A673 (cell line): ENCODE data around the gene MORN4. TPM values are rescaled to one million over a fixed set of nuclear protein-coding genes. Genes with fewer than 3 reads are reported as not detected.

Source experiments
- BruUV-seq: library from RNA; stranded (reverse); fragments of 400-500 nt; replicated peaks from 2 replicates; lab custom pipeline; 2021; lab: Mats Ljungman, UMichigan
- CTCF ChIA-PET: fragments of 300-600 bp; sonication (Branson Sonifier 250); formaldehyde crosslinking; loops from one replicate; lab custom pipeline; 2022; ENCODE audit warnings: antibody characterized with exemption; lab: Charles Lee
- POLR2A ChIA-PET: fragments of 300-600 bp; sonication (Branson Sonifier 250); formaldehyde crosslinking; loops from one replicate; lab custom pipeline; 2022; ENCODE audit warnings: antibody characterized with exemption; ENCODE audit not compliant: low non-redundant PET; lab: Charles Lee
- DNase-seq: peaks from one replicate; pipeline ENCODE4 v3.0.0-alpha.2; 2015; ENCODE audit warnings: low spot score
- H3K27ac ChIP-seq: fragments of 200-600 bp; sonication (generic); 2 replicates; pipeline ENCODE4 v1.5.1; 2016; ENCODE audit warnings: mixed run types, low read depth, mild to moderate bottlenecking, mixed read lengths, antibody characterized with exemption, low read length; ENCODE audit not compliant: poor library complexity, severe bottlenecking
- H3K27me3 ChIP-seq: fragments of 200-600 bp; sonication (generic); replicated peaks from 2 replicates; pipeline ENCODE4 v1.6.1; 2017; ENCODE audit warnings: mixed run types, low read depth, mild to moderate bottlenecking, mixed read lengths, antibody characterized with exemption, low read length; ENCODE audit not compliant: insufficient read depth, poor library complexity
- H3K36me3 ChIP-seq: fragments of 200-600 bp; sonication (generic); 2 replicates; pipeline ENCODE4 v1.6.1; 2016; ENCODE audit warnings: mixed run types, mild to moderate bottlenecking, mixed read lengths, antibody characterized with exemption, low read length; ENCODE audit not compliant: insufficient read depth, poor library complexity, severe bottlenecking
- H3K4me1 ChIP-seq: fragments of 200-600 bp; sonication (generic); 2 replicates; pipeline ENCODE4 v1.6.1; 2017; ENCODE audit warnings: mixed run types, mild to moderate bottlenecking, mixed read lengths, antibody characterized with exemption, low read length; ENCODE audit not compliant: insufficient read depth, poor library complexity, severe bottlenecking
- H3K4me3 ChIP-seq: fragments of 200-600 bp; sonication (generic); 2 replicates; pipeline ENCODE4 v1.5.1; 2016; ENCODE audit warnings: low read depth, mixed run types, mild to moderate bottlenecking, mixed read lengths, low read length; ENCODE audit not compliant: poor library complexity, severe bottlenecking
- H3K9me3 ChIP-seq: fragments of 200-600 bp; sonication (generic); 2 replicates; pipeline ENCODE4 v1.6.1; 2016; ENCODE audit warnings: mixed run types, low read depth, mild to moderate bottlenecking, mixed read lengths, antibody characterized with exemption, low read length; ENCODE audit not compliant: poor library complexity, severe bottlenecking
- CTCF ChIP-seq: fragments of 300-800, 200-600 bp; sonication (generic); conservative IDR thresholded peaks from 2 replicates; pipeline ENCODE4 v1.5.1; 2017; ENCODE audit warnings: low read depth, mild to moderate bottlenecking, antibody characterized with exemption, low read length, moderate library complexity, mixed read lengths
- EZH2 ChIP-seq: fragments of 200-600 bp; sonication (generic); IDR thresholded peaks from 2 replicates; pipeline ENCODE4 v1.6.1; 2017; ENCODE audit warnings: borderline replicate concordance, low read depth, mild to moderate bottlenecking, mixed read lengths, antibody characterized with exemption, low read length; ENCODE audit not compliant: poor library complexity, severe bottlenecking
- intact Hi-C: fragments of 100-400 bp; cut with micrococcal nuclease; formaldehyde crosslinking; loops from one replicate; pipeline ENCODE4 v1.10.0; 2022; ENCODE audit not compliant: unreplicated experiment
- total RNA-seq: library from RNA; stranded (reverse); gene quantifications from 2 replicates; pipeline ENCODE4 v1.2.3, GENCODE V29; 2021

Gene MORN4
- total RNA-seq, 1 experiment from 2014 or later = 8.4 TPM

GRCh38 chr10:97564776-97565175 is 68.5 kb downstream of the MORN4 start:
- ChIA-PET CTCF (no interaction called here), POLR2A (no interaction called here)
- no peaks in the 10 kb centered on the region for H3K9me3 ChIP-seq
- H3K27ac ChIP-seq = no peak overlapping the region
- H3K27me3 ChIP-seq = no peaks in the 10 kb centered on the region
- no TSS peak for BruUV-seq
- intact Hi-C loops = no loop called here
- no peak overlapping the region for H3K4me3 ChIP-seq
- H3K4me1 ChIP-seq = no peaks in the 10 kb centered on the region
- TF ChIP-seq EZH2 (no peak), CTCF (no peak)
- no peaks in the 10 kb centered on the region for H3K36me3 ChIP-seq
- no peak for DNase-seq

Other genes with a start within 250 kb of the MORN4 start
- 68.6 and 86.2 TPM in 2 replicates for gene RRP12, start 232.2 kb downstream of the MORN4 start, total RNA-seq
- gene PGAM1, start 207.3 kb downstream of the MORN4 start, total RNA-seq = 603 and 668 TPM in 2 replicates
- 52.7 and 56.4 TPM in 2 replicates for gene EXOSC1, start 187.5 kb downstream of the MORN4 start, total RNA-seq
- 44.8 and 49.2 TPM in 2 replicates for gene ZDHHC16, start 187.3 kb downstream of the MORN4 start, total RNA-seq
- 70.6 and 72.5 TPM in 2 replicates for gene MMS19, start 135.1 kb downstream of the MORN4 start, total RNA-seq
- gene UBTD1, start 134.6 kb downstream of the MORN4 start, total RNA-seq = 3.1 and 4.2 TPM in 2 replicates
- gene ANKRD2, start 60.7 kb downstream of the MORN4 start, total RNA-seq = not detected in 2 replicates
- gene HOGA1, start 49.1 kb downstream of the MORN4 start, total RNA-seq = not detected in 2 replicates
- not detected in 2 replicates for gene C10orf62, start 43.8 kb downstream of the MORN4 start, total RNA-seq
- gene PI4K2A, start 7.2 kb upstream of the MORN4 start, total RNA-seq = 21.3 and 23.6 TPM in 2 replicates
- gene AVPI1, start 53.7 kb upstream of the MORN4 start, total RNA-seq = 2.4 and 2.6 TPM in 2 replicates
- gene MARVELD1, start 80.2 kb upstream of the MORN4 start, total RNA-seq = 26.6 and 30.1 TPM in 2 replicates
- 26.8 and 31.7 TPM in 2 replicates for gene ZFYVE27, start 103.6 kb upstream of the MORN4 start, total RNA-seq
- gene SFRP5, start 138.5 kb upstream of the MORN4 start, total RNA-seq = not detected in 2 replicates
- gene GOLGA7B, start 216.3 kb upstream of the MORN4 start, total RNA-seq = 0.63 and 0.64 TPM in 2 replicates